ENCODE measurements around the gene MYO1E.

DNA sequence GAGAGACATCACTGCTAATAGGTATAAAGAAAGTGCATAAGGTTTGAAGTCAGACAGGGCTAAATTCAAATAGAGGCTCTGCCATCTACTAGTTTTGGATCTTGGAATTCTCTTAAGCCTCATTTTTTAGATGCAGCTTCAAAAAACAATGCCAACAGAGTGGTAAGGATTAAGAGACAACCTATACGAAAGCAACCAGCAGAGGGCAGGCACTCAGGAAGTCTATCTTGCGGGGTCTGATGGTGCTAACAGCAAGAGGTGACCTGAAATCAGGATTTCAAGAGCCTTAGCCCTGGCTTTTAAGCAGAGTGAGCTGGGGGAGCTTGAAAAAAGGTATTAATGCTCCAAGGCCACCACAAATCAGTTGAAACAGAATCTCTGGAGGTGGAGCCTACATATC lies 125.3 kb downstream of the MYO1E start:
- TF ChIP-seq, protein P1, sequence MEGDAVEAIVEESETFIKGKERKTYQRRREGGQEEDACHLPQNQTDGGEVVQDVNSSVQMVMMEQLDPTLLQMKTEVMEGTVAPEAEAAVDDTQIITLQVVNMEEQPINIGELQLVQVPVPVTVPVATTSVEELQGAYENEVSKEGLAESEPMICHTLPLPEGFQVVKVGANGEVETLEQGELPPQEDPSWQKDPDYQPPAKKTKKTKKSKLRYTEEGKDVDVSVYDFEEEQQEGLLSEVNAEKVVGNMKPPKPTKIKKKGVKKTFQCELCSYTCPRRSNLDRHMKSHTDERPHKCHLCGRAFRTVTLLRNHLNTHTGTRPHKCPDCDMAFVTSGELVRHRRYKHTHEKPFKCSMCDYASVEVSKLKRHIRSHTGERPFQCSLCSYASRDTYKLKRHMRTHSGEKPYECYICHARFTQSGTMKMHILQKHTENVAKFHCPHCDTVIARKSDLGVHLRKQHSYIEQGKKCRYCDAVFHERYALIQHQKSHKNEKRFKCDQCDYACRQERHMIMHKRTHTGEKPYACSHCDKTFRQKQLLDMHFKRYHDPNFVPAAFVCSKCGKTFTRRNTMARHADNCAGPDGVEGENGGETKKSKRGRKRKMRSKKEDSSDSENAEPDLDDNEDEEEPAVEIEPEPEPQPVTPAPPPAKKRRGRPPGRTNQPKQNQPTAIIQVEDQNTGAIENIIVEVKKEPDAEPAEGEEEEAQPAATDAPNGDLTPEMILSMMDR (IDR thresholded peaks at IDR 0.05): peak in 3 of 4 experiments; percentile 41 to 65 (median 49)
- TF ChIP-seq POLR2A (IDR thresholded peaks at IDR 0.05): no peak
- peak; percentile 9 for TF ChIP-seq POLR2AphosphoS5 (IDR thresholded peaks at IDR 0.05)

All from prostate gland (tissue), 2 donors.